GM19372 (cell line): ENCODE data around the gene HOXB6.

Source experiments
- ATAC-seq: cut with Tn5 transposase; IDR thresholded peaks from one replicate; pipeline ENCODE4 v1.9.1; 2021; ENCODE audit warnings: mild to moderate bottlenecking, low read depth, moderate library complexity; ENCODE audit not compliant: unreplicated experiment

HOXB6 gene

DNA sequence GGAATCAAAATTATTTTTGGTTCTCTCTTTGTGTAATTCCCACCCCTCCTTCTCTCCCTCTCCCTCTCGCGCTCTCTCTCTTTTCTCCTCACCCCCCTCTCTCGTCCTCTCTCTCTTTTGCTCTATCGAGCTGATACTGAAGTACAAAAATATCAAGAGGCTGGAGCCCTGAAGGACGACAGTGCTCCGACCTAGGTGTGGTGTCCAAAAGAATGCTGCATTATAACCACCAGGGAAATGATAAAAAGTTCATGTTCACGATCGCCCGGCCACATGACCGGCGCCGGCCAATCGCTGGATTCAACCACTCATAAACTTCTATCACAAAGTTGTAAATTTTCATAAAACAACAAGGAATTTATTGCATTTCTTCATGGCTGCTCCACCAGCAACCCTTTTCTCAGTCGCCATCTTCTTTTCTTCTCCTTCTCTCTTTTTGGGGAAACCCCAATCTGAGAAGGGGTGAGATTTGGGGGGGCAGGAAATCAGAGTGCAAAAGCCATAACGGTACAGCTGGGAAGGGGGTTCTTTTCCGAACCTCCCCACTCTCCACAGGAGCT, at the start of gene HOXB6:
Gene HOXB6 (minus strand): TSS at position 217 of the 560 bp plus-strand sequence. CDS start 6,836 bp downstream, outside the sequence.
- ATAC-seq: no peak

DNA sequence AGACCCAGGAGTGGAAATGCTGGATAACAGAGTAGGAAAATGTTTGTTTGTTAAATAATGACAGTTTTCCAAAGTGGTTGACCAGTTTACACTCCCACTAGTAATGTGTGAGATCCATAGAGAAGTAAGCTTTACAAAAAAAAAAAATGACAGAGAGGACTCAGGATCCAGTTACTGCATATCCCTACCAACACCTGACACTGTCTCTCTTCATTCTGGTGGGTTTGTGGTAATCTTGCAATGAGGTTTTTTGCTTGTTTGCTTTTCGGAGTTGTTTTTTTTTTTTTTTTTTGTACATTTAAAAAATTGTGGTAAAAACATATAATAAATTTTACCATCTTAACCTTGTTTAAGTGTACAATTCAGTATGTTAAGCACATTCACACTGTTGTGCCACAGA, 45.0 kb upstream of the HOXB6 start:
- ATAC-seq: no peak

DNA sequence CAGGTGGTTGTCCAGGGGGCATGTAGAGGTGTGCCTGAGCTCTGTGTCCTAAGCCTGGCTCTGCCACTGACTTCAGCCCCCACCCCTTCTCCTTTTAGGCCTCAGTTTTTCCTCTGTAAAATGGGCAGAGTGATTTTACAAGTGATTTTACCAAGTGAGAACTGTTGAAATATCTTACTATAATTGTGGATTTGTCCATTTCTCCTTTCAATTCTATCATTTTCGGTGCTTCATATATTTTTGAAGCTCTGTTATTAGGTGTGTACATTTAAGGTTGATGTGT, 43.1 kb upstream of the HOXB6 start:
- no peak for ATAC-seq

DNA sequence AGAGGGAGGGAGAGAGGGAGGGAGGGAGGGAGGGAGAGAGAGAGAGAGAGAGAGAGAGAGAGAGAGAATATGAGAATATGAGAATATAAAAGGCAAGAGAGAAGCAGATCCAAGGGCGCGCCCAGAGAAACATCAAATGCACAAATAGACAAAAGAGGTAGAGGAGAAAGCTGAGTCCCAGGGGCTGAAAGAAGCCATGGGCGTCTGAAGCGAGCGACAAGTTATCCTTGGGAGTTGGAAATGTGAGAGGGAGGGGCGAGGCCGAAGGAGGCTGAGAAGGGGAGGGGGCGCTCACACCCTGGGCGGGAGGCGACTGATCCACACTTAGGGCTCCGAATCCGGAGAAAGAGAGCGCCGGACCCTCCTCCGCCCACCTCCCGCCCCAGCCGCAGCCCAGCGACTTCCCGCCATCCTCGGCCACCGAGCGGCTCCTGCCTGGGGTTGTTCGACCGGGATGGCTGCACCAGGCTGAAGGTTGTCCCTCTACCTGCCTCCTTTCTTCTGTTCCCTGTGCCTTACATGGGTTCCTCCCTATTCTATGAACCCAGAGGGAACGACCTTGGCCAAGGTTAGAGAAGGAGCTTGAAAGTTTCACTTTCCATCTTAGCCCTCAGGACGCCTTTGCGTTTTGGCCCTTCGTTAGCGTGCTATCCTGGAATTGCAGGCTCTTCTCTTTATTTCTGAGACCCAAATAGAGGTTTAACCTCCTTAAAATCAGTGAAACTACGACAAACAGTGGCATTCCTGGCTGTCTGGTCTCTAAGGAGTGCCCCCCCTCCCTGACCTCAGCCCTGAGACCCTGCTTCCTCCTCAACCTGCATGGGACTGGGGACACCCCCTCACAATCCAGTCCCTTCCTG, 42.5 kb upstream of the HOXB6 start:
- ATAC-seq: no peak

DNA sequence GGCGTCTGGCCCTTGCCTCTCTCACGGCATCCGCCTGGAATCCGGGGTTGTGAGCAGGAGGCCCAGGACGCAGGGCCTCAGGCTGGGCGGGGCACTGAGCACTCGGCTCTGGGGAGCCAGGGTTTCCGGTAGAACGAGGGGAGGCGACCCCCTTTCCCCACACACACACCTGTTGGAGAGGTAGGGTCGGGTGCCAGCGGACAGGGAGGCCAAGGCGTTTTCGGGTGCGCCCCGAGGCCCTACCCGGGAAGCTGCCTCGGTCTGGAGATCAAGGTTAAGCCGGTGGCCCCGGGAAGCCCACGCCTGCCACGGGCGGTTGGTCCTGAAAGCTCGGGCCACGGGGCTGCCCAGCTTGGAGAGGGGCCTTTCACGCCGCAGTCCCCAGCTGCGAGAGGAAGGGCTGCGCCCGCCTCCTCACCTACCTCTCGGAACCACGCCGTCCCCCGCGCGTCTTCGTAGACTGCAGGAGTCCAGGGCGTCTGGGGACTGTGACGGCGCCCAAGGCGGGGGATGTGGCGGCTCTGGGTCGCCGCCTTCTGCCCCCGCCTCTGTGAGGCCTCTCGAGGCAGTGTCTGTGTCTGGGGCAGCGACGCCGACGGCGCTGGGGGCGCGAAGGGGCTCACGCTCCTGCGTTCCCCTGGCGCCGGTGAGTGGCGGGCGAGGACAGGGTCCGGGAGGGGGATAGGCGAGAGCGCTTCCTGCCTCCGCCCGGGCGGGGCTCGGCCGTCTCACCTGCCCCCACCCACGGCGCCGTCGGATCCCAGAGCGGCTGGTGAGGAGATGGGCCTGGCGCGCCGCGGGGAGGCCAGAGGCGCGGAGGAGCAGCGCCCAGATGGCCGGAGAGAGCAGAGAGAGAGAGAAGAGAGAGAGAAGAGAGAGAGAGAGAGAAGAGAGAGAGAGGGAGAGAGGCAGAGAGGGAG, 41.7 kb upstream of the HOXB6 start:
- ATAC-seq: no peak

DNA sequence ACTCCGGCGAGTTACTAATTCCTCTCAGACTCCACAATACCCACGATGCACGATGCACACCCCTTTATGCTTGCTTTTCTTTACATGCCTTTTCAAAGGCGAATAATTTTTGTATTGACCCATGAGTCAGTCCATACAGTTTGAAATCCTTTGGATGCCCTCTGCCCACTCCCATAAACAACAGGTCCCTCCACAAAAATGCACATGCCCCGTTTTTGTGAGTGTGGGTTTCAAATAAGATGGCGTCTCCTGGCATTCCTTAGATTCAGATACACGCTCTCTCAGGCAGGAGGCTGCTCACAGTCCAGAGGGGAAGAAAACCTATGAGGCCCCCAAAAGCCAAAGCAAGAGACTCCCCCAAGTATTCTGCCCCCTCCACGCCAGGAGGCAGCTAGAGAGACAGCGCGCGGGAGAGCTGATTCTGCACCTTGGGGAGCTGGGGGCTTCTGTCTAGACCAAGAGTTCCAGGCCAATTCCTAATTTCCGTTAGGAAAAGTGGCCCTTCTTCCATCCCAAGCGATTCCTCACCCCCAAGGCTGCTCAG, 40.9 kb upstream of the HOXB6 start:
- ATAC-seq: no peak

DNA sequence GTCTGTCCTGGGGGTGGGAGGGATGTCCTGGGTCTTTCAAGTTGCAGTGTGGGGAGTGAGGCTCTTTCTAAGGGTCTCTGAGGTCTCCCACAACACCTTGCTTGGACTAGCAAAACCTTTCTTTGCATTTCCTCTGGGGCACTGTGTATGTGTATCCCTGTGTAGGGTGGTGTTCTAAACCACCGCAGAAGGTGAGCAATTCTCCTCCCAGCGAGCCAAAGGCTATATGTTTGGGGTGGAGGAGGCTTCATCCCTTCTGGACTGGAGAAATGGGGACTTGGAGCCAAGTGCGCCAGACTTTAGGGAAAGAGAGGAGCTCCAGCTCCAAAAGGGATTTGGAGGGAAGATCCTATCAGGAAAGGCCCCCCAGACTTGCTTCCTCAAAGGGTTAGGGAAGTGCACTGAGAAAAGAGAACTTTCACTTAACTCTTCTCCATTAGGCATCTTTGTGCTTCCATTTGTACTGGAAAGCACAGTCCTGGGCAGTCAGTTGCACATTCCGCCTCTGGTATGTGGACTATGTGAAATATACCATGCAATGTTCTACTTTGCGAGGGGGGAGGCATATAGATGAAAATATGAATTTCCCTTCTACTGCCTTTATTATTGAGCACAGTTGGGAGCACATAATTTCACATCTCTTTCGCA, 40.2 kb upstream of the HOXB6 start:
- no peak for ATAC-seq

DNA sequence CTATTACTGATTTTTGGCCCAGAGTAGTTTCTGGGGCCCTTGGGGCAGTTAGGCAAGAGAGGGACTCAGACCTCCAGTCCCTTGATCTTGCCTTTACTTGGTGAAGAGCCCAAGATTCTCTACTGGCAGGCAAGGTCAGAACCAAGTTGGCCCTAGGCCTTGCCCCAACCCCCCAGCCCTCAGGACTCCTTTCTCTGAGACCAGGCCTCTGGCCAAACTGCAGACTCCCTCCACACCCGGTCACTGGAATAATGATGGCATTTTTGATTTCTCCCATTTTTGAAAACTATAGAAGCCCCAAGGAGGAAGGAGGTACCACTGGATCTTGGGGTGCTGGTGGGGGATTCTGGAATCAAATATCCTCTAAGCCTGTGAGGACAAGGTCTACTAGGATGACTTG, 39.4 kb upstream of the HOXB6 start:
- ATAC-seq: no peak

DNA sequence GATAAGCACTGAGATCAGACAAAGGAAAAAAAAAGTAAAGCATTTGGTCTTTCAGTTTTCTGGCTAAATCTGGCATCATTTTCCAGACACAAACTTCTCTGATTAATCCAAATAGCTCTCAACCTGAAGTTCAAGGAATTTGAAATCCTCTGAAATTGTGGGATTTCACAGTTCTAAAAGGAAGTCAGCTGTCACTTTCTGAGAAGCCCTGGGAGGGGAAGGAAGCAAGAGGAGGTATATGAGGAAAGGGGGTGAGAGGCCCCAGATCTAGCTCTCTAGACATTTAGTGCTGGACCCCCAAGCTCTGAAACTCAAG, 38.9 kb upstream of the HOXB6 start:
- no peak for ATAC-seq

DNA sequence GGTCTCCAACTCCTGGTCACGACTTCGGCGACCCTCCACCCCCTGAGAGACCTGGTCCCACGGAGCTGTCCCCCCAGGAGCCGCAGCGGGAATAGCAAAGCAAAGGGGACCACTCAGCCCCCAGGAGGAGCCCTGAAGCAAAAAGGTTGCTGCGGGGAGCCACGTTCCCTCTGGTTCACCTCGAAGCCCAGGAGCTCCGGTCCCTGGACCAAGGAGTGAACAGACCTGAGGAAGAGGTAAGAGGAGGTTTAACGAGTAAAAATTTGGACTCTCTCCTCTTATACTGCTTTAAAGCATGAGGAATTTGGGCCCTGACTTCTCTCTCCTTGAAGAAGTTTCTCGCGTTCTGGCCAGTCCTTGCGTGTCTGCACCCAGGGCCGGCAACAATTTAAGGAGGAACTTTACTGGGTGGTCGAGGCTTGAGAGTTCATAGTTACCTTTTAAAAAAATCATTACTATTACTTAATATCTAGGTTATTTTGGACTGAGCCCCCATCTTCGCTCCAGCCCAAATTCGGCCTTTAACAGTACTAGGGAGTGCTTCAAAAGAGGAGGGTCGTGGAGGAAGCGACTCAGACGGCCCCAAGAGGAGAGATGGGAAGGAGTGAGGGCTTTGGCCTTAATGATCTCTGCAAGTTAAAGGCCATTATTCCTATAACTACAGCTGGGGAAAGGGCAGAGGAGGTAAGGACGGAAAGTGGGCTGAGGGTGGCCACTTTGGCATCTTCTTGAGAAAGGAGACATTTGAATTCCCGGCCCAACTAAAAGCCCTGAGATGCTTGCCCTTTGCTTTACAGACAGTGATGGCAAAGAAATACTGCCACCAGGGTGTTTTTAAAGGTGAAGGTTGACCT, 38.3 kb upstream of the HOXB6 start:
- ATAC-seq: no peak

DNA sequence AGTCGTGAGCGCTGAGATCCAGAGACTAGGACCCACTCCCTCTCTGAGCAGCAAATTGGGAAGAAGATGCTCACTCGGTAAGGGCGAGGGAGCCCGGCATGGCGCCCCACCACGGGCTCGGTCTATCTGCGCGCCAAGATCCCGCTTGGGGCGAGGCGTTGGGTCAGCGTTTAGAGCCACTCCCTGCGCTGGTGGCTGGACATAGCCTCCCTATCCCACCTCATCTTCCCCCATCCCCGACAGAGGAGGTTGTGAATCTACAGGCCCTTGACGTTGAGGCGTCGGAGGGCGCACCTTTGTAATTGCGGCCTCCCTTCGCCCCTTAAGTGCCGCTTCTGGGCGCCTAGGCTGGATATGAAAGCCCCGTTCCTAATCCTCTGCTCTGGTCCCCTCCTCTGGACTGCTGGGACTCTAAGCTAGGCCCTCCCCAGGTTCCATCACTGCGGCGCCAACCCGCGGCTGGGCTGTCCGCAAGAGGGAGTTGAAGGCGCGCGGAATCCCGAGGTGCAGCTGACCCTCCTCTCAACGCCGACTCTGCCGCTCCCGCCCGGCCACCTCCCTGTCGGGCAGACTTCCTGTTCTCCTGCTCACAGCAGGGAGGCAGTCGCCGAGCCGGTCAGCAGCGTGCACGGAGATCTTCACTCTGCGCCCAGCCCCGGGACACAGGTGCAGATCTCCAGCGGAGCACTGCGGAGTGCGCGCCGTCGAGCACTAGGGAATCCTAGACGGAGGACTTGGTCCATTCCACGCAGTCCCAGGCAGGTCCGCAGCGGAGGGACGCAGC, 37.5 kb upstream of the HOXB6 start:
- ATAC-seq: no peak

DNA sequence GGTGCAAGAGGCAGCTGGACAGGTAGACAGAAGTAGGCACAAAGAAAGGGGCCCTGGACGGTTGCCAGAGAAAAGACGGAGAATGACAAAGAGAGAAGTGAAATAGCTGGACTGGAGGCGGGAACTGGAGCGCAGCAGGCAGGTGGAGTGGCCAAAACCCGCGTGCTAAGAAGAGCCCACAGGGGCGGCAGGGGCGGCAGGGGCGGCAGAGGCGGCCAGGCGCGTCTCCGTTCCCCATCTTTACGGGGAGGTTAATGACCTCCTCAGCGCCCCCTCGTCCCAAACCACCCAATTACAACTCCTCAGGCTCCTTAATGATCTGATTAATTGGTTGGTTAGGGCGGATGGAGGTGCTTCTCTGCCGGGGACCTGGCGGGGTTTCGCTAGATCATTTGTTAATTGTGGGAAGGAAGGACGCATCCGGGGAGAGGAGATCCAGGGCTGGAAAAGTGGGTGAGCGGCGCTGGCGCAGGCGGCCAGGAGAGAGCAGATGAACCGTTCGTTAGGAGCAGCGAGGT, 36.8 kb upstream of the HOXB6 start:
- ATAC-seq: no peak

DNA sequence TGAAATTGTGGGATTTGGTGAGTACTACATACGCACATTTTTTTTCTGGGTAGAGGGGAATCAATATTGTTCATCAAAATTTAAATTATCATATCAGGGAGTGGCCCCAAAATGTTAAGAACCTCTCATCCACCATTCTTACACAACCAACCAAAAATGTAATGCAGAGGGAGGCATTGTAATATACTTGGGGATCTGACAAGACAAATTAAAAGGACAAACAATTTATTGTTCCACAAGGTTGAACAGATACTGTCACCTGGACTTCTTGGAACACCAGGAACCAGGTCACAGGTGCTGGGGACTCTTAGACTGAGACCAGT, 36.0 kb upstream of the HOXB6 start:
- no peak for ATAC-seq

DNA sequence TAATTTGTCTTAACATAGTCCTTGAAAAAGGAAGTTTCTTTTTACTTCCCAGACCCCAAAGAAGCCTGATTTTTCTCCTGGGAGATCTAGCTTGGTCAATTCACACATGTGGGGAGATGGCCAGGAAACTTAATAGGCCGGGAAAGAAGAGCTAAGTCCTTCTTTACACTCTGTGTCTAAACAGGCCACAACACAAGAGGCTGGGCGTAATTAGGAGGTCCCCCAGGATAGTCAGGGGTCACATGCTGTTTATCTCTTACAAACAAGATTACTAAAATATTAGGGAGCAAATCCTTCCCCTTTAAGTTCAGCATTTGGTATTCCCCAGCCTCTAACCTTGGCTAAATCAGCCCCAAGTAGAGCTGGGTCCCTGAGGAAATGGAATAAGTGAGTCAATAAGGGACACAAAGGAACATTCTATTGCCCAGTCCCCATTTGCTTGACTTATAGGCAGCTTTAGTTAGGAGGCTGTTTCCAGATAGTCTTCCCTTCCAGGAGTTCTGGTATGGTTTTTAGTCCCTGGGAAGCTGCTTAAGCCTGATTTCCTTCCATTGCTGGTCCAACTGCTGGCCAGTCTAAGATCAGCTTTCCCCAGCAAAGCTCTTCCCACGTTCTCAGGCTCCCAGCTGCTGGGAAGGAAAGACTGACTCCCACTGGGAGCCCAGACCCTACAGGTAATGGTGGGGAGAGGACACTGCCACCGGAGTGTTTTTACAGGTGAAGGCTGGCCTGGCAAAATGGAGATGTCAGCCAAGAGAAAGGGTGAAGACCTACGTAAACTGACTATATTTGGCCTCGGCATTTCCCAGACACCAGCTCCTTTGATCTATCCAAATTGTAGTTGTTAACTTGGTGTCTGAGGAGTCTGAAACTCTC, 35.4 kb upstream of the HOXB6 start:
- no peak for ATAC-seq

DNA sequence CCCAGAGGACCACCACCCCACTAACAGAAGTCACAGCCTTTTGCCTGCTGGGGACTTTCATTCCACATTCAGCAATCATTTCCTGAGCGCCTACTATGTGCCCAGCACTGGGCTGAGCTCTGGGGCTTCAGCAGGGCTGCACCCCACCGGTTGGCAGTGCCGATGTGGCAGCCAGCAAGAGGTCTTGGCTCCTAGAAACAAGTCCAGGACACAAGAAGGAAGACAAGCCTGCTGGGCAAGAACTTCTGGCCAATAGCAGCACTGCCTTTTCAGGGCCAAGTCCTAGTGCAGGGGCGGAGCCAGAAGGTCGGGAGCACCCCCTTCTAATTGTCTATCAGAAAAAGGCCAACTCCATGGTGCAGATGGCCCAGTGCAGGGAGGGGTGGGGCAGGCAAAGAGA, 34.4 kb upstream of the HOXB6 start:
- no peak for ATAC-seq

DNA sequence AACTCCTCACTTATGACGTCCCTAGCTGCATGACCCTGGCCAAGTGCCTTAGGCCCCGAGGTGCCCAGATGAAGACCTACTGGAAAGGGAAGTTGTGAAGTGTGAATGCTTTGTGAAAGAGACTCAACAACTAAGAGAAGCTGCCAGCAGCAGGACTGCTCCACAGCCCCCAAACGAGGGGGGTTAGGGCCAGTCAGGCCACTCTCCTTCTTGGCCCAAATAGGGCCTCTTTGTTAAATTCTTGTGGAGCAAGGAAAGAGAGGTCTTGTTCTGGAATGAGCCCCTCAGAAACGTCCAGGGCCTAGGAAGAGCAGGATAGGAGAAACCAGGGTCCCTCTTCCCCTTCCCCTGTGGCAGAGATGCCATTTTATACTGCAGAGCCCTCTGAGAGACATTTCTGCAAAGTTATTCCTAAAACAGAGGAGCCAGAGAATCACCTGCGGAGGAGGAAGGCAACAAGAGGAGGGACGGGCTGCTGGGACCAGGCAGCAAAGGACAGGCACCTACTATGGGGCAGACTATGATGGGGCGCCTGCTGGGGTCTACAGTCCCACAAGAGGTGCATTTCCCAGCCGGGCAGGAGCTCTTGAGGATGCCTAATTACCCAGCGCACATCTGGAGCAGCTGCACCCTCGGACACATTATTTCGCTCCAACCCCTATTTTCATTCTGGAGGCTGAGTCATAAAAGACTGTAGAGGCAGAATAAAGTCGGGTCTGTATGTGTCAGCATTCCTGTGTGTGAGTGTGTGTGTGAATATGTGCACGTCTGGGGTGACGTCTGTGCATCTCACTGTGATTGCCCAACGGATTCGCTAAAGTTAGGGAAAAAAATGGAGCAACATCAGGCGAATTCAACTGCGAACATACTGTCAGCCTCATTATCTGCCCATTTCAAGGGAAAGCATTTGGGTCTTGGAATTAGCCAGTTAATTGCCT, 32.8 kb upstream of the HOXB6 start:
- ATAC-seq: no peak
